Jurkat, Clone E6-1 (cell line): ENCODE results near the gene FBP1.
A peak's percentile ranks its signal among the peaks of the same experiment; 100 is the strongest.

Experiments used
- DNase-seq: peaks from one replicate; pipeline ENCODE4 v3.0.0-alpha.2; 2011; ENCODE audit warnings: low read depth, low spot score
- H3K4me3 ChIP-seq: 2 replicates; pipeline ENCODE4 v1.5.1; 2011; ENCODE audit warnings: mild to moderate bottlenecking, low read length, control low read depth, moderate library complexity

FBP1 gene

DNA sequence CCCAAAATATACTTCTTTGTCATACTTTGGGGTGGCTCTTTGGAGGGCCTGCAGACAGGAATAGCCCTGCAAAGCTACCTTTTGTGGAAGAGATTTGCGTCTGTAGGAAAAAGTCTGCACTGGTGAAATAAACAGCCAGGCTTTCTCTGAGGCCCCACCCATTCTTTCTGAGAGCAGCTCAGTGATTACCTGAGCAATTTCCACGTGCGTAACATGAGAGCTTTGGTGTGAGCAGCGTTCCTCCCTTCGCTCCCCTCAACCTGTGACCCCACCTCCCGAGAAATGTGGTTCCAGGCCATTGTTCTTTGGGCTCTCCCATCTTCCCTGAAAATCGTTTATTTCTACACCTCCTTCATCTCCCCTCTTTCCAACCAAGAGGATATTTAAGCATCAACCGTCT, 23.8 kb upstream of the FBP1 start:
- DNase-seq, result no peak
- no peak overlapping the region for H3K4me3 ChIP-seq

DNA sequence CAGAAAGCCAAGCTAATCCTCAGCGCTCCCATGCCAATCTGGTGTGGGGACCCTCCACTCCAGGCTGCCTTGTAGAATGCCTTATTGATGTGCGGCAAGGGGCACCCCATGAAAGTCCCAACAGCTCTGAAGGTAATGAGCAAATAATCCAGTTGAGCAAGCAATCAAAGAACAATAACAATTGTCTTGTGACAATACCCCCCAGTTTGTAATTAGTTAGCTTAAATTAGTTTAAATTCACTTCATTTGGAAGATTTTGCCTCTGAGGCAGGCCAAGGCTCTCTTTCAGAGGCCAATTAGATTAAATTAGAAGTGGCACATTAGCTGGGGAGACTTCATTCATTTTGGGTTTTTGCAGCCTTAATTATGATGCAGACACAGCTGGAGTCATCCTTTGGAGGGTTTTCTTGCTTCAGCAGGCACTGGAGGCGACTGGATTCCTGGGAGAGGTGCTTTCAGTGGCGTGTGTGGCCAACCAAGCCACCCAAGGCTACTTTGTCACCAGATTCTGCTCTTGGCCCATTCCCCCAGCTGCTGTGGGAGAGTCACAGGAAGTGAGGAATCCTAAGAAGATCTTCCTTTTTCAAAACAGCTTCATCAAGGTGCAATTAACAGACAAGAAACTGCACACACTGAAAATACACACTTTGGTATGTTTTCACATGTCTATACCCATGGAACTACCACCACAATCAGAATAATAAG, 17.9 kb upstream of the FBP1 start:
- no peak overlapping the region for H3K4me3 ChIP-seq
- DNase-seq, result no peak

GRCh38 chr9:94656200-94656599, 16.9 kb upstream of the FBP1 start:
- H3K4me3 ChIP-seq, result peak overlapping the region; percentile 1
- DNase-seq, result peak; percentile 69

DNA sequence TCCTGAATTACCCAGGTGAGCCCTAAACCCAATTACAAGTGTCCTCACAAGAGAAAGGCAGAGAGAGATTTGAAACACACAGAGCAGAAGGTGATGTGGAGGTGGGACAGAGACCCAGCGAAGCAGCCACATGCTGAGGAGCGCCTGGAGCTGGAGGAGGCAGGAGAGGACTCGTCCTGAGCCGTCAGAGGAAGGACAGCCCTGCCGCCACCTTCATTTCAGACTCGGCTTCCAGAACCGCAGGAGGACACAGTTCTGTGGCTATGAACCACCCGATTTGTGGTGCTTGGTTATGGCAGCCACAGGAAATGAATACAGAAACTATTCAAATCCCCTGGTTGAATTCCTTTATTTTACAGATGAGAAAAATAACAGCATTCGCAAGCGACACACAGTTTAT, 16.4 kb upstream of the FBP1 start:
- H3K4me3 ChIP-seq, result peak overlapping the region; percentile 1
- no peak for DNase-seq

GRCh38 chr9:94654165-94654894, 15.0 kb upstream of the FBP1 start:
- no peak overlapping the region for H3K4me3 ChIP-seq
- DNase-seq, result no peak

- no peak for DNase-seq
- no peak overlapping the region for H3K4me3 ChIP-seq
Observed at GRCh38 chr9:94650949-94651348, 11.6 kb upstream of the FBP1 start.

DNA sequence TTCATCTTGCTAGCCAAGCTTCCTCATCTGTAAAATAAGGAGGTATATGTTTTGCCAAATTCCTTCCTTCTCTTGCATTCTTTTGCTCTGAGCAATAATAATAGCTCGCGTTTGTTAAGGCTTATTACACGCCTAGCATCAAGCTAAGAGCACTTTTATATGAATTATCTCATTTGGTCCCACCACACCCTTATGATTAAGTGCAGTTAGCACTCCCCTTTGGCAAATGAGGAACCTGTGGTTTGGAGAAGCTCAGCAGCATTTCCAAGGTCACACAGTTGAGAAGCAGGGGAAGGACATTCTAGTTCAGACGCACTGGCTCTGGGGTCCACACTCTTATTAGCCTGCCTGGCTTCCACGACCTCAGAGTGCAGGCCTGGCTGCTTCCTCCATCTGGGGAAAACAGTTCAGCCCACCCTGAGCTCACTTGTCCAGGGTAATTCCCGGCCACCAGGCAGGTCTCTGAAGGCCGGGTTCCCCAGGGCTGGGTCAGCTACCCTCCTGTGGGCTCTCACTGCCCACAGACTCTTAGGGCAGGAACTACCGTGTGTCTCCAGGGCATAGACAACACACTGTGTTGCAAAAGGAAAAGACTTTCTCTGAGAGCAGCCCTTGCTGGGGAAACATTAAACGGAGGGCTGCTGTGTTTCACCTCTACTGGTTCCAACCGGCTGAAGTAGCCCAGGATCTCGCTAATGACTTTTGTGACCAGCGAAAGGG, 9.9 kb upstream of the FBP1 start:
- no peak for DNase-seq
- no peak overlapping the region for H3K4me3 ChIP-seq

- no peak for DNase-seq
- no peak overlapping the region for H3K4me3 ChIP-seq
Observed at GRCh38 chr9:94648185-94648584, 8.9 kb upstream of the FBP1 start.

- DNase-seq, result no peak
Observed at GRCh38 chr9:94645901-94646300, 6.6 kb upstream of the FBP1 start.

DNA sequence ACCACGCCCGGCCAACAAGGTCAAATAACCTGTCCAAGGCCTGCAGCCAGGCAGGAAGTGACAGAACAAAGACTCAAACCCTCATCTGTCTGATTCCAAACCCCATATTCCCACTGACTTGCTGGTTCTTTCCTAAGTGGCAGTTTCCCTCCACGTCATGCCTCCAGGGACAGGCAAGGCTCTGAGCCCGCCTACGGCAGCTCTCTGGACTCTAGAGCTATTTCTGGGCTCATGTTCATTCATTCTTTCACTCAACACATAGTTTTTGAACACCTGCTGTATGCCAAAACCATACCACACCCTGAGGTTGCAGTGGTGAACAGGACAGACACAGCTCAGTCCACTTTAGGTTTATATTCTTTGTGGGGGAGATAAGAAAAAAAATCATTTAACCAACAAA, 5.2 kb upstream of the FBP1 start:
- no peak for DNase-seq
- H3K4me3 ChIP-seq, result no peak overlapping the region

More at GRCh38 chr9:94645901-94646300, 6.6 kb upstream of the FBP1 start:
- H3K4me3 ChIP-seq, result no peak overlapping the region

GRCh38 chr9:94643741-94644140, 4.4 kb upstream of the FBP1 start:
- DNase-seq, result no peak
- H3K4me3 ChIP-seq, result no peak overlapping the region

- H3K4me3 ChIP-seq, result no peak overlapping the region
- DNase-seq, result no peak
Observed at GRCh38 chr9:94643176-94643575, 3.9 kb upstream of the FBP1 start.

DNA sequence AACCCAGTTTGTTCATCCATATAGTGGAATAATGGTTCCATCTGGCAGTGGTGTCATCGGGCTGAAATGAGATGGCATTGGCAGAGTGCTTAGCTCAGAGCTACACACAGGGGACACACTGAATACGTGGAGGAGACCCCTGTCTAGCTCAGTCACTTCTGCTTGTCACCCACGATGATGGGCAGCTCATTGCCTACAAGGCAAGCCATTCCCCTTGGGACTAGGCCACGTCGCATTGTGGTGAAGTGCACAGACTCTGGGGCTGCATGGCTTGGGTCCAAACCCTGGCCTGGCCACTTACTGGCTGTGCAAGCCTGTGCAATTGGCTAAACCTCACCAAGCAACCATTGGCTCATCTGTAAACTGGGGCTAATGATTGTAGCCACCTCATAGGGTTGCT, 3.2 kb upstream of the FBP1 start:
- H3K4me3 ChIP-seq, result no peak overlapping the region
- DNase-seq, result no peak

DNA sequence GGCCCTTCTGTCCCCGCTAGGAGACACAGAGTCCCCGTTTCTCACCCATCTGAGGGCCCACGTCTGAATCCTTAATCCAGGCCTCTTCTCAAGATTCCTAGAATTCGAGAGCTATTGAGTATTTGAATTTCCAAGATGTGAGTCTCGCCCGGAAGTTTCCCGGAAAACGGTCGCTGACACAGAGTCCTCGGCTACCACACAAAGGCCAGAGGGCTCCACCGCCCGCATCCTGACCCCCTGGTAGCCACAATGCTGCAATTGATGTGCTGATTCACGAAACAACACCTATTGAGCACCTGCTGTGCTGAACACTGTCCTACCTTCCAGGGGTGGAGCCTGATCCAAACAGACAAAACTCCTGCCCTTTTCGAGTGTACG, 670 bp upstream of the FBP1 start:
- no peak for DNase-seq
- peak overlapping the region; percentile 29; the same call in 1 of the 2 replicates for H3K4me3 ChIP-seq

DNA sequence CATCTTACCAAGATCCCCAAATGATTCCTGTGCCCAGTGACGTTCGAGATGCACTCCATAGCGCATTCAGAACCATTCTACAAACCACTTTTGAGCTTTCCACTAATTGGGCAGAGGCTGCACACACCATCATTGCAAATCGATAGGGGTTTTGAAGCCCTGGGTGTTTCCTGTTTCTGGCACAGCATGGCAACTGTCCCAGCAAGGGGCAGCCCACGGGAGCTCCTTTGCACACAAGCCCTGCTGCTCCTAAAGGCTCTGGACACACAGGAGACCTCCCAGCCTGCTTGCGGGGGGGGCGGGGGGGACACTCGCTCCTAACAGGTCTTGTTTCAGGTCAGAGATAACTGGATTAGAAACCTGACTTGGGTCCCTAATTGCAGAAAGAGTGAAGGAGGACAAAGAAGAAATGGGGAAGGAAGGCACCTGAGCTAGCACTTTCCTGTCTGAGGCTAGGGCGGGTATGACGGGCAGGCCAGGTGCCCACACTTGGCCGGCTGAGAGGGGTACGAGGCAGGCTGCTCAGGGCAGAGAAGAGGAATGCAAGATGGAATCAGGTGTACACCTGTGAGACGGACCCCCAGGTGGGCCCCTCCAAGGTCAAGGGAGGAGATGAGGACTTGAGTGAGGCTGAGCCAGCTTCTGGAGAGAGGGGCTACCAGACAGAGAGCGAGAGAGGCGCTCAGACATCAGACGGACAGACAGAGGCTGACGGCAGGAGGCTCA, 820 bp downstream of the FBP1 start:
- no peak overlapping the region for H3K4me3 ChIP-seq
- DNase-seq, result no peak

DNA sequence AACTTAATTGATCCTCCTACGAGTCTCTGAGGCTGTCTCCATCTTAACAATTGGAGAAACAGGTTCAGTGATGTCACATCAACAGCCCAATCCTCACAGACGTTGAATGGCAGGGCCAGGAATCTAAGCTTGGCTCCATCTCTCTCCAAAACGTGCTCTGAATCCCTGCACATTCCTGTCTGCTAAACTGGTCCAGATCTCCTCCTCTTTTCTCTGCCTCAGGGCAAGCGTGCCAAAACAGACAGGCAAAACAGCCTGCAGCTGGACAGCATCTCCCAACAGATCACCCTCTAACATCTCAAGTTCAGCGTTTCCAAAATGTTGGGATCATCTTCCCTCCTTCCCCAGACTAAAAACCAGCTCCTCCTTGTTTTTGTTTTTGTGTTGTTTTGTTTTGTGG, 6.6 kb downstream of the FBP1 start:
- H3K4me3 ChIP-seq, result no peak overlapping the region
- DNase-seq, result no peak

DNA sequence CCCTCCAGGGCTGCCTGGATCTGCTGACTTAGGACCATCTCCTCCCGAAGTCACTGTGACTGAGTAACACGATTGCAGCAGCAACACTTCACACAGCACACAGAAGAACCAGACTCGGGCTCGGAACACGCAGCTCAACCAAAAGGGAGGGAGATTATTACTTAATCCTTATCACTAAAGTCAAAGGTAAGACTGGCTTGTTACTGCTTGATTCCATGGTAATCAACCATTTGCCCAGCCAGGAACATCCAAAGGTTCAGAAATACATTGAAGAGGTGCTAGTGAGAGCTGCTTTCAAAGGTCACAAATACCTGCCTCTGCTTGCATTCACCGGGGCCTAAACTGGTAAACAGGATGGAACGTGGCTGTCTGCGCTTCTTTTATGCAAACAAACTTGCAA, 7.7 kb downstream of the FBP1 start:
- H3K4me3 ChIP-seq, result no peak overlapping the region
- DNase-seq, result no peak

GRCh38 chr9:94630833-94631232, 8.5 kb downstream of the FBP1 start:
- no peak overlapping the region for H3K4me3 ChIP-seq
- DNase-seq, result no peak

DNA sequence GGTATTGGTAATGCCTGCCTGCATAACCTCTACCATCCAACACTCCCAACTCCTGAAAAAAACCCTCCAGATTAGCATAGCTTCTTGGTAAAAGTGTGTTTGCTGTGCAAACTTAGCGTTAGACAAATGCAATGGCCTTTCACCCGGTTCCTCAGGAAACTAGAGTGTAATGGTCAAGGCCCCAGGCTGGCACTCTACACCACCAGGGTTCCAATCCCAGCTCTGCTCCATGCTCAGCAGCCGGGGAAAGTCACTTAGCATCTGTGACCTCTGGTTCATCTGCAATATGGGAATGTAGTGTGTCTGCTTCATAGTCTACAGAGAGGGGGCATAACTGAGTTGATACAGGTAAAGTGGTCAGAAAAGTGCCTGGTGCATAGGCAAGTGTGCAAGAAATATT, 9.0 kb downstream of the FBP1 start:
- no peak overlapping the region for H3K4me3 ChIP-seq
- DNase-seq, result no peak

GRCh38 chr9:94627287-94627686, 12.0 kb downstream of the FBP1 start:
- no peak overlapping the region for H3K4me3 ChIP-seq
- no peak for DNase-seq
